GM23338 (cell line): ENCODE data around the gene TMEM165. TPM values are rescaled to one million over a fixed set of nuclear protein-coding genes. Genes with fewer than 3 reads are reported as not detected.

Source experiments
- ATAC-seq: fragments of 200-7000 bp; cut with Tn5 transposase; 3 replicates; pipeline ENCODE4 v1.9.1; 2020
- DNase-seq: peaks from one replicate; pipeline ENCODE4 v3.0.0-alpha.2; 2015; ENCODE audit warnings: low spot score
- H2AFZ ChIP-seq: fragments of 200-600 bp; sonication (generic); 2 replicates; pipeline ENCODE4 v1.8.0; 2016; ENCODE audit warnings: antibody characterized with exemption, mild to moderate bottlenecking, moderate library complexity
- H3F3A ChIP-seq: fragments of 200-600 bp; sonication (generic); replicated peaks from 2 replicates; pipeline ENCODE4 v1.8.0; 2017; ENCODE audit warnings: antibody characterized with exemption, mixed run types, low read depth
- H3K27ac ChIP-seq: fragments of 200-600 bp; sonication (generic); 2 replicates; pipeline ENCODE4 v1.6.1; 2016; ENCODE audit warnings: low read depth
- H3K27me3 ChIP-seq: fragments of 200-600 bp; sonication (generic); 2 replicates; pipeline ENCODE4 v1.8.0; 2016; ENCODE audit warnings: mild to moderate bottlenecking, mixed run types, moderate library complexity; ENCODE audit not compliant: insufficient read depth
- H3K36me3 ChIP-seq: fragments of 200-600 bp; sonication (generic); 2 replicates; pipeline ENCODE4 v1.8.0; 2016; ENCODE audit warnings: mild to moderate bottlenecking; ENCODE audit not compliant: insufficient read depth
- H3K4me1 ChIP-seq: fragments of 200-600 bp; sonication (generic); 2 replicates; pipeline ENCODE4 v1.8.0; 2016; ENCODE audit warnings: mild to moderate bottlenecking, moderate library complexity; ENCODE audit not compliant: insufficient read depth
- H3K4me2 ChIP-seq: fragments of 200-600 bp; sonication (generic); 2 replicates; pipeline ENCODE4 v1.7.1; 2017; ENCODE audit warnings: mixed run types
- H3K4me3 ChIP-seq: fragments of 200-600 bp; sonication (generic); 2 replicates; pipeline ENCODE4 v1.6.1; 2016; ENCODE audit warnings: mixed run types
- H3K79me2 ChIP-seq: fragments of 200-600 bp; sonication (generic); replicated peaks from 2 replicates; pipeline ENCODE4 v1.8.0; 2017; ENCODE audit warnings: mild to moderate bottlenecking; ENCODE audit not compliant: insufficient read depth
- H3K9me2 ChIP-seq: fragments of 200-600 bp; sonication (generic); 2 replicates; pipeline ENCODE4 v1.8.0; 2017; ENCODE audit not compliant: insufficient read depth
- H4K20me1 ChIP-seq: fragments of 200-600 bp; sonication (generic); replicated peaks from 2 replicates; pipeline ENCODE4 v1.8.0; 2017; ENCODE audit warnings: mild to moderate bottlenecking; ENCODE audit not compliant: insufficient read depth
- H3K27ac Mint-ChIP-seq: 2 replicates; pipeline ENCODE4 v1.8.0; 2020; ENCODE audit warnings: inconsistent platforms, mild to moderate bottlenecking, moderate library complexity, mixed read lengths
- H3K27me3 Mint-ChIP-seq: 3 replicates; pipeline ENCODE4 v1.8.0; 2022; ENCODE audit warnings: low read depth, mild to moderate bottlenecking, moderate library complexity, mixed read lengths, inconsistent platforms; ENCODE audit not compliant: insufficient read depth, poor library complexity
- H3K36me3 Mint-ChIP-seq: 3 replicates; pipeline ENCODE4 v1.8.0; 2021; ENCODE audit warnings: low read depth, mild to moderate bottlenecking, inconsistent platforms, moderate library complexity, mixed read lengths
- H3K4me1 Mint-ChIP-seq: 3 replicates; pipeline ENCODE4 v1.8.0; 2020; ENCODE audit warnings: mild to moderate bottlenecking, inconsistent platforms, mixed read lengths
- H3K4me3 Mint-ChIP-seq: 3 replicates; pipeline ENCODE4 v1.8.0; 2021; ENCODE audit warnings: moderate library complexity, mild to moderate bottlenecking, inconsistent platforms, mixed read lengths
- H3K9me3 Mint-ChIP-seq: 3 replicates; pipeline ENCODE4 v1.8.0; 2020; ENCODE audit warnings: moderate library complexity, mild to moderate bottlenecking, inconsistent platforms, mixed read lengths
- CREB1 ChIP-seq: fragments of 250-450 bp; sonication (Bioruptor Pico); IDR thresholded peaks from 2 replicates; pipeline ENCODE4 v1.5.0; 2020; ENCODE audit warnings: low read depth, mild to moderate bottlenecking, moderate library complexity
- CTCF ChIP-seq, 2 experiments: fragments of 200-600 bp in 1 of 2; sonication (generic) in 1 of 2; conservative IDR thresholded peaks; 2 replicates each; pipeline versions ENCODE4 v1.5.1 to v1.6.1; 2016 to 2017; ENCODE audit warnings: antibody characterized with exemption in 2 of 2, low read depth in 2 of 2, mild to moderate bottlenecking in 2 of 2, moderate library complexity in 1 of 2
- EZH2 ChIP-seq: fragments of 200-600 bp; sonication (generic); IDR thresholded peaks from one replicate; pipeline ENCODE4 v1.8.0; 2017; ENCODE audit warnings: antibody characterized with exemption, mild to moderate bottlenecking, low read depth; ENCODE audit not compliant: unreplicated experiment
- EZH2phosphoT487 ChIP-seq: fragments of 200-600 bp; sonication (generic); IDR thresholded peaks from one replicate; pipeline ENCODE4 v1.8.1; 2018; ENCODE audit warnings: antibody characterized with exemption; ENCODE audit not compliant: unreplicated experiment
- JUNB ChIP-seq: IDR thresholded peaks from one replicate; pipeline ENCODE4 v1.6.1; 2016; ENCODE audit warnings: antibody characterized with exemption; ENCODE audit not compliant: unreplicated experiment
- NANOG ChIP-seq: IDR thresholded peaks from 2 replicates; pipeline ENCODE4 v1.6.1; 2016; ENCODE audit warnings: antibody characterized with exemption, borderline replicate concordance
- POLR2AphosphoS5 ChIP-seq: IDR thresholded peaks from 2 replicates; pipeline ENCODE4 v1.6.1; 2016; ENCODE audit warnings: antibody characterized with exemption, low read depth
- STAT1 ChIP-seq: IDR thresholded peaks from one replicate; pipeline ENCODE4 v1.6.1; 2016; ENCODE audit warnings: antibody characterized with exemption; ENCODE audit not compliant: unreplicated experiment
- ZNF114 ChIP-seq: fragments of 250-450 bp; sonication (Bioruptor Pico); IDR thresholded peaks from 2 replicates; pipeline ENCODE4 v1.5.0; 2020; ENCODE audit warnings: mild to moderate bottlenecking, moderate library complexity
- ZNF331 ChIP-seq: fragments of 250-450 bp; sonication (Bioruptor Pico); IDR thresholded peaks from 2 replicates; pipeline ENCODE4 v1.5.0; 2020; ENCODE audit warnings: low read depth, mild to moderate bottlenecking, moderate library complexity
- polyA plus RNA-seq: library from polyadenylated mRNA; unstranded; fragments of >200 nt; fragmentation: Nextera tagmentation; extraction: Ambion mirVana; gene quantifications from 2 replicates; pipeline ENCODE4 v1.2.1, GENCODE V29; 2016
- total RNA-seq: library from RNA; depleted of rRNA; stranded (reverse); fragments of >200 nt; shearing (Covaris generic); gene quantifications from 2 replicates; pipeline ENCODE4 v1.2.3, GENCODE V29; 2014
- TF ChIP-seq, protein P1 (sequence below): IDR thresholded peaks from one replicate; pipeline ENCODE4 v1.6.1; 2018; ENCODE audit warnings: antibody characterized with exemption; ENCODE audit not compliant: unreplicated experiment
- TF ChIP-seq, protein P2 (sequence below): IDR thresholded peaks from 2 replicates; pipeline ENCODE4 v1.6.1; 2016; ENCODE audit warnings: antibody characterized with exemption

Gene TMEM165
- total and polyA plus RNA-seq, 2 experiments from 2014 or later: 125 to 171 TPM

GRCh38 chr4:55450566-55450965 is 54.8 kb downstream of the TMEM165 start (continued):
- TF ChIP-seq CTCF (conservative IDR thresholded peaks at IDR 0.05; ENCODE audit: low read depth in 2 of 2): no peak
- TF ChIP-seq JUNB: no peak
- TF ChIP-seq EZH2phosphoT487: no peak
- no peak for TF ChIP-seq CREB1 (CRISPR knock-in tag)
- TF ChIP-seq, protein P1, sequence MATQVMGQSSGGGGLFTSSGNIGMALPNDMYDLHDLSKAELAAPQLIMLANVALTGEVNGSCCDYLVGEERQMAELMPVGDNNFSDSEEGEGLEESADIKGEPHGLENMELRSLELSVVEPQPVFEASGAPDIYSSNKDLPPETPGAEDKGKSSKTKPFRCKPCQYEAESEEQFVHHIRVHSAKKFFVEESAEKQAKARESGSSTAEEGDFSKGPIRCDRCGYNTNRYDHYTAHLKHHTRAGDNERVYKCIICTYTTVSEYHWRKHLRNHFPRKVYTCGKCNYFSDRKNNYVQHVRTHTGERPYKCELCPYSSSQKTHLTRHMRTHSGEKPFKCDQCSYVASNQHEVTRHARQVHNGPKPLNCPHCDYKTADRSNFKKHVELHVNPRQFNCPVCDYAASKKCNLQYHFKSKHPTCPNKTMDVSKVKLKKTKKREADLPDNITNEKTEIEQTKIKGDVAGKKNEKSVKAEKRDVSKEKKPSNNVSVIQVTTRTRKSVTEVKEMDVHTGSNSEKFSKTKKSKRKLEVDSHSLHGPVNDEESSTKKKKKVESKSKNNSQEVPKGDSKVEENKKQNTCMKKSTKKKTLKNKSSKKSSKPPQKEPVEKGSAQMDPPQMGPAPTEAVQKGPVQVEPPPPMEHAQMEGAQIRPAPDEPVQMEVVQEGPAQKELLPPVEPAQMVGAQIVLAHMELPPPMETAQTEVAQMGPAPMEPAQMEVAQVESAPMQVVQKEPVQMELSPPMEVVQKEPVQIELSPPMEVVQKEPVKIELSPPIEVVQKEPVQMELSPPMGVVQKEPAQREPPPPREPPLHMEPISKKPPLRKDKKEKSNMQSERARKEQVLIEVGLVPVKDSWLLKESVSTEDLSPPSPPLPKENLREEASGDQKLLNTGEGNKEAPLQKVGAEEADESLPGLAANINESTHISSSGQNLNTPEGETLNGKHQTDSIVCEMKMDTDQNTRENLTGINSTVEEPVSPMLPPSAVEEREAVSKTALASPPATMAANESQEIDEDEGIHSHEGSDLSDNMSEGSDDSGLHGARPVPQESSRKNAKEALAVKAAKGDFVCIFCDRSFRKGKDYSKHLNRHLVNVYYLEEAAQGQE: no peak
- TF ChIP-seq POLR2AphosphoS5: no peak
- TF ChIP-seq ZNF331 (CRISPR knock-in tag): no peak
- no peak for TF ChIP-seq NANOG

DNA sequence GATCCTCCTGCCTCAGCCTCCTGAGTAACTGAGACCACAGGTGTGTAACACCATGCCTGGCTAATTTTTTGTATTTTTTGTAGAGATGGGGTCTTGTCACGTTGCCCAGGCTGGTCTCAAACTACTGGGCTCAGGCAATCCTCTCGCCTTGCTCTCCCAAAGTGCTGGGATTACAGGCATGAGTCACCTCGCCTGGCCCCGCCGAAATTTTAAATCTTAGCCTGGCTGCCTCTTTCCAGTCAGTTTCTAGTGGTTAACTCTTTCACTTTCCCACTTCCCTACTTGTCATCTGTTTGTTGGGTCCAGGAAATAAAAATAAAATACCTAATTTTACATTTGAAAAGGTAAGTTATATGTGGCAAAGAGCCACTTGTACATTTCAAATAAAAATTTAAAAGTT is 62.4 kb downstream of the TMEM165 start:
- ATAC-seq: no peak
- TF ChIP-seq ZNF114 (no peak), ZNF331 (CRISPR knock-in tag) (no peak), JUNB (no peak), STAT1 (no peak), NANOG (no peak), CTCF (conservative IDR thresholded peaks at IDR 0.05; ENCODE audit: low read depth in 2 of 2) (no peak), CREB1 (CRISPR knock-in tag) (no peak), POLR2AphosphoS5 (no peak), EZH2 (no peak)
- TF ChIP-seq, protein P2, sequence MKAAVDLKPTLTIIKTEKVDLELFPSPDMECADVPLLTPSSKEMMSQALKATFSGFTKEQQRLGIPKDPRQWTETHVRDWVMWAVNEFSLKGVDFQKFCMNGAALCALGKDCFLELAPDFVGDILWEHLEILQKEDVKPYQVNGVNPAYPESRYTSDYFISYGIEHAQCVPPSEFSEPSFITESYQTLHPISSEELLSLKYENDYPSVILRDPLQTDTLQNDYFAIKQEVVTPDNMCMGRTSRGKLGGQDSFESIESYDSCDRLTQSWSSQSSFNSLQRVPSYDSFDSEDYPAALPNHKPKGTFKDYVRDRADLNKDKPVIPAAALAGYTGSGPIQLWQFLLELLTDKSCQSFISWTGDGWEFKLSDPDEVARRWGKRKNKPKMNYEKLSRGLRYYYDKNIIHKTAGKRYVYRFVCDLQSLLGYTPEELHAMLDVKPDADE: no peak
- TF ChIP-seq, protein P1: no peak

More for the DNA sequence above, 62.4 kb downstream of the TMEM165 start:
- Mint-ChIP-seq H3K27ac (no peak overlapping the region), H3K27me3 (no peaks in the 10 kb centered on the region), H3K4me1 (no peaks in the 10 kb centered on the region), H3K9me3 (no peaks in the 10 kb centered on the region), H3K4me3 (no peak overlapping the region), H3K36me3 (peaks cover 6% of the 10 kb centered on the region)
- no peaks in the 10 kb centered on the region for H3K27me3 ChIP-seq
- no peaks in the 10 kb centered on the region for H3F3A ChIP-seq
- no peaks in the 10 kb centered on the region for H4K20me1 ChIP-seq
- H3K4me1 ChIP-seq: no peaks in the 10 kb centered on the region
- H3K79me2 ChIP-seq: no peaks in the 10 kb centered on the region
- H3K36me3 ChIP-seq: no peaks in the 10 kb centered on the region
- no peak overlapping the region for H3K4me2 ChIP-seq
- H3K4me3 ChIP-seq: no peak overlapping the region
- no peak overlapping the region; the same call in 1 of the 2 replicates for H3K27ac ChIP-seq
- no peaks in the 10 kb centered on the region for H3K9me2 ChIP-seq
- DNase-seq: no peak
- no peak overlapping the region for H2AFZ ChIP-seq
